NCI-H1694 treated with DMSO at 0.1 percent for 48 hours (cell line): ENCODE results near the gene SPATA31D4.
A peak's percentile ranks its signal among the peaks of the same experiment; 100 is the strongest.
"Not testable (repeated sequence)": the region's sequence is repeated elsewhere in the genome, so short reads cannot be mapped to it uniquely, and the experiment has no call there.

Source experiments
- DNase-seq: peaks from one replicate; lab custom pipeline; 2025; lab: John Stamatoyannopoulos, UW

SPATA31D4 gene

GRCh38 chr9:81928305-81928704 lies at the start of gene SPATA31D4:
Gene SPATA31D4 (plus strand): TSS chr9:81928428. CDS start chr9:81928514, 86 bp downstream.
- not testable (repeated sequence) for DNase-seq

GRCh38 chr9:81878530-81878929 lies 49.7 kb upstream of the SPATA31D4 start:
- DNase-seq = no peak

GRCh38 chr9:81879501-81879916 lies 48.7 kb upstream of the SPATA31D4 start:
- DNase-seq = no peak

GRCh38 chr9:81885602-81886001 lies 42.6 kb upstream of the SPATA31D4 start:
- no peak for DNase-seq

GRCh38 chr9:81886665-81887064 lies 41.6 kb upstream of the SPATA31D4 start:
- DNase-seq = peak; percentile 7

- no peak for DNase-seq
Observed at GRCh38 chr9:81890104-81890503, 38.1 kb upstream of the SPATA31D4 start.

GRCh38 chr9:81892440-81892839 lies 35.8 kb upstream of the SPATA31D4 start:
- DNase-seq = no peak

- DNase-seq = no peak
Observed at GRCh38 chr9:81893929-81894328, 34.3 kb upstream of the SPATA31D4 start.

- no peak for DNase-seq
Observed at GRCh38 chr9:81894891-81895290, 33.3 kb upstream of the SPATA31D4 start.

GRCh38 chr9:81896070-81896469 lies 32.2 kb upstream of the SPATA31D4 start:
- DNase-seq = no peak

- DNase-seq = no peak
Observed at GRCh38 chr9:81898851-81899250, 29.4 kb upstream of the SPATA31D4 start.

- no peak for DNase-seq
Observed at GRCh38 chr9:81902196-81902595, 26.0 kb upstream of the SPATA31D4 start.

GRCh38 chr9:81902626-81903025 lies 25.6 kb upstream of the SPATA31D4 start:
- DNase-seq = no peak

GRCh38 chr9:81906671-81907070 lies 21.6 kb upstream of the SPATA31D4 start:
- DNase-seq = no peak

GRCh38 chr9:81912135-81912534 lies 16.1 kb upstream of the SPATA31D4 start:
- DNase-seq = no peak

- DNase-seq = no peak
Observed at GRCh38 chr9:81915801-81916505, 12.3 kb upstream of the SPATA31D4 start.

- not testable (repeated sequence) for DNase-seq
Observed at GRCh38 chr9:81918507-81918906, 9.7 kb upstream of the SPATA31D4 start.

GRCh38 chr9:81930147-81930546 lies 1.9 kb downstream of the SPATA31D4 start:
- DNase-seq = not testable (repeated sequence)

- not testable (repeated sequence) for DNase-seq
Observed at GRCh38 chr9:81933547-81933946, 5.3 kb downstream of the SPATA31D4 start.

GRCh38 chr9:81943393-81943792 lies 15.2 kb downstream of the SPATA31D4 start, which contains the start of gene SPATA31D3:
Gene SPATA31D3 (plus strand): TSS chr9:81943500. CDS start chr9:81943586, 86 bp downstream.
- DNase-seq = not testable (repeated sequence)

GRCh38 chr9:81948650-81949049 lies 20.4 kb downstream of the SPATA31D4 start:
- not testable (repeated sequence) for DNase-seq

- DNase-seq = no peak
Observed at GRCh38 chr9:81953096-81953495, 24.9 kb downstream of the SPATA31D4 start.

GRCh38 chr9:81955625-81956024 lies 27.4 kb downstream of the SPATA31D4 start:
- DNase-seq = no peak
